Measurements from ENCODE around the gene DOCK1.

DOCK1 gene

DNA sequence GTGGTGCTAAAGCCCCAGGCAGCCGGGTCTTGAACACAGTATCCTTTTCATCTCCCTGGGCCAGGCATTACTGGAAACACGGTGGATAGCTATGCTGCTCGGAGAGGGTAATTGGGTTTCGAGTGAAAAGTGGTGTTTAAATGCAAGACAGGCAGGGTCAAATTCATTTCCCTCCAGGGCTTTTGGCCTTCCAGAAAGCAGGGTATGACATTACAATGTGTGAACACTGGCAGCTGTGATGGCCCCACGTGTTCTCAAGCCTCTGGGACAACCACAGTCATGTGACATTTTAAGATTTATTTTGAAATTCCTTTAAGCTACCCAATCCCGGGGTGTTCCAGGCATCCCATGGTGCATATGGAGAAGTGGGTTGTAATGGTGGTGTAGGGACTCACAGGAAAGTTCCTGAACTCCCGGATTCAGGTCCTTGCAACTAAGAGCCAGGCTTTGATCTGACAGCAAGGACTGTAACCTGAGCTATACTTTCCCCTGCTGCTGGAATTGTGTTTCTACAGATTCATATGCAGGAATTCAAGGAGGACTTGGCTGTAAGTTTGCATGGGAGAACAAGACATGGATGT lies 244.4 kb downstream of the DOCK1 start:
- no peak for FAIRE-seq

DNA sequence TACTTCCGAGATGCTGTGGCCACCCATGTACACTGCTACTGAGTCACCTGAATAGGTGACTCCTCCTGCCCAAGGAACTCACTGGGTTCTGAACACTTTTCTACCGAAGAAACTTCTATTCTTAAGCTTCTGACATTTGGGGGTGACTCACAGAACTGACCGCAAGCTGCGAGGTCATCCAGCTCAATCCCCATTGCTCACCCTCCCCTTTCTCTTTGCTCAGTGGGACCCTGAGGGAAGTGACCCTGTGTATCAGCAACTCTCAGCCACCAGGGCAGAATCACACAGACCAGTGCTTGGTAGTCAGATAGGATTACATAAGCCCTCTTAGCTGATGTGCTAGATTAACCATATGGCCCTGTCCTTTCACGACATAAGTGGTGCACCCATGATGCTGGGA lies 244.9 kb downstream of the DOCK1 start:
- no peak for FAIRE-seq

DNA sequence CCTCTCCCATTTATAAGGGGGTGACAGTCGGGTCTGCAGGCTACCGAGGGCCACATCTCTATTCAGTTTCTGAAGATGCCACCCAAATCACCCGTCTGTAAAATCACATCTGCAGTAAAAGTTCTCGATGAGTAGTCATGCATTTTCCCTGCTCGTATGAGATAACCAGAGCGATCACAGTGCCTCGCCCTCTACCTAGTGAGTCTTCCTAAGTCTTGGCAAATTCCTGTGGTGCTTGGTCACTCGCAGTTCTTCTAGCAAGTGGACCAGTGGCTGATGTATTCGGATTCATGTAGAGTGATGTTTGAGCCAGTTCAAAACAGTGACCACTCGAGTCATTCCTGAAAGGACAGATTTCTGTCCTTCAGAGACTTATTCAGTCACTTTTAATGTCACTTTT lies 246.3 kb downstream of the DOCK1 start:
- FAIRE-seq, result no peak

DNA sequence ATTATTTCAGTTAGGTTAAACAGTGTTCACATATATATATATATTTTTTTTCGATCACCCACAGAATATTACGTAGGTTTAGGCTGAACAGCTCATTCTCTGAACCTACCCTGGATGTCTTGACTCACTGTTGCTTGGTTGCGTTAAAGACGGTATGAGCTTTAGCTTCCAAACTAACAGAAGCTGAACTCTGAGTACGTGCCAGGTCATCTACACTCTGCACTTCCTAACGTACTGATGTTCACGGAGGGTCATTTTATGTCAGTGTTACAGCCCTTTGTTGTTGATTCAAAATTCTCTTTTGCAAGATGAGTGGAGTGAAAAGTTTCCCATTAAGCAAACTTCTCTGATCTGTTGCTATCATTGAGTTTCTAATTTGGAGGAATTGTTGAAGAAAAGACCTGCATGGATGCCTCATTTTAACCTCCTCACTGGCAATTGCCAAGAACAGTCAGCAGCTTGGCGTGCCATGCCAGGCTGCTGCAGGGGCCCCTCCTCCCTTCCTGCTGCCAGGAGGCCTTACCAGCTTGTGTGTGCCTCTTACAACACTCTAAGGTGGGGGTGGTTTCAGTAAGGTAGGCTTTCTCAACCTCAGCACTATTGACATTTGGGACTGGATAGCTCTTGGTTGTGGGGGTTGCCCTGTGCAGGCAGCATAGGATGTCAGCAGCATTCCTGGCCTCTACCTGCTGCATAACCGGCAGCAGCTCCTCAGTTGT lies 246.9 kb downstream of the DOCK1 start:
- FAIRE-seq, result no peak

DNA sequence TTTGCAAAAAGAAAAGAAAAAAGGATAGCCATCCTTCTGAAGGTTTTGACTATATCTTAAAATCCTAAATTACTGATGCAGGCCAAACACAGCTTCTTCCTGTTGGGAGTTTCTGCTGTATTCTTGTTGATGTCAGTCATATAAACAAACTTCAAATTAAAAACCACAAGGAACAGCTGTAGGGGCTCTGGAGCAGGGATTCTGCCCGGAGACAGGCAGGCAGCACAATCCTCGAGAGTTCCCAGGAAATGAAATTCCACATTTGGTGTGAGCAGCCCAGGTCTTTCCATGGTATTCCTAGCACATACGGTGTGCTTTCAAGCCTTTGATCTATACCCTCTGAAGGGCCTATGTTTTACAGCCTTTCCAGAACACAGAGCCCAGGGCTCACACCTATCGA lies 248.0 kb downstream of the DOCK1 start:
- FAIRE-seq, result no peak

DNA sequence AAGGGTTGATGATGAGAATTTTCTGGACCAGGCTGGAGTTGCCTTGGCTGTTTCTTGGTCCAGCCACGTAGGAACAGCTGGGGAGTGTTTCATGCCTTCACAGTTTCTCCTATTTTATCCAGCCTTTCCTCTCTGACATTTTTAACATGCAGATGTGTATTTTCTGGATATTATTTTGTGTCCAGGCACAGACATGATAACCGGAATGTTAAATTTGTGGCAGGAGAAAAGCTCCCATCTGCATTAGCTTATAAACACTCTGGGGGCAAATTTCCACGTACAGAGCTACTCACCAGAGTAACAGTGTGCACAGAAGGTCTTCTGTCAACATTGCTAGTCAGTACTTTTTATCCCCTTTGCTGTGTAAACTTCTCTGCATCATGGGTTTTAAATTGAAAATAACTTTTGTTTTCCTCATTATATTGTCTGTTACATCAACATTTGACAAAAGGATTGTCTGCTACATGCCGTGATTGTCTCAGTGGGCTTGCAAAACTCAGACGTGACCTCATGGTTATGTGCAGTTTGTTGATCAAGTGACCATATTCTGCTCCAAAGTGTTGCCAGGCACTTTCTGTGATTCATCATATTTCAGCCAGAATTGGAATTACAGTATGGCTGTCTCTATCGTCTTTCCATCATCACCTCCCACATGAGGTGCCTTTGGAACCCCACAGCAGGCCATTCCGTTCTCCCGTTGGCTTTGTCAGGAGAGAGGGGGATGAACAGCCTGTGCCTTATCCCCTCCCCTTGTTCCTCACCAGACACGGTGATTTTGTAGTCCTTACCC lies 249.8 kb downstream of the DOCK1 start:
- FAIRE-seq, result no peak

DNA sequence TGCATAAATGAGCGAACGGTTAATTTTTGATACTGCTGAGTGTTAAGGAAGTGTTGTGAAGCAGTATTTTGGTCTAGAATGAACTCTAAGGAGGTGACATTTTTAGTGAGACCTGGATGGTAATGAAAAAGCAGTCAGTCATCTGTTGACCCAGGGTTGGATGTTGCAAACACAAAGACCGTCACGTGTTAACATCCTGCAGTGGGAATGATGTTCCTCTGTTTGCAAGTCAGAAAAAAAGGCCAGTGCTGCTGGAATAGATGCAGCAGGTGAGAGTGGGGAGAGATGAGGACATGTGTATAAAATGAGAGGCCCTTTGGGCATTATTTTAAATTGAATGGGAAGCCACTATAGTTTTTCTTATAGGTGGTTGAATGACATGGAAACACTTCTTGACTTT lies 251.9 kb downstream of the DOCK1 start:
- no peak for FAIRE-seq

DNA sequence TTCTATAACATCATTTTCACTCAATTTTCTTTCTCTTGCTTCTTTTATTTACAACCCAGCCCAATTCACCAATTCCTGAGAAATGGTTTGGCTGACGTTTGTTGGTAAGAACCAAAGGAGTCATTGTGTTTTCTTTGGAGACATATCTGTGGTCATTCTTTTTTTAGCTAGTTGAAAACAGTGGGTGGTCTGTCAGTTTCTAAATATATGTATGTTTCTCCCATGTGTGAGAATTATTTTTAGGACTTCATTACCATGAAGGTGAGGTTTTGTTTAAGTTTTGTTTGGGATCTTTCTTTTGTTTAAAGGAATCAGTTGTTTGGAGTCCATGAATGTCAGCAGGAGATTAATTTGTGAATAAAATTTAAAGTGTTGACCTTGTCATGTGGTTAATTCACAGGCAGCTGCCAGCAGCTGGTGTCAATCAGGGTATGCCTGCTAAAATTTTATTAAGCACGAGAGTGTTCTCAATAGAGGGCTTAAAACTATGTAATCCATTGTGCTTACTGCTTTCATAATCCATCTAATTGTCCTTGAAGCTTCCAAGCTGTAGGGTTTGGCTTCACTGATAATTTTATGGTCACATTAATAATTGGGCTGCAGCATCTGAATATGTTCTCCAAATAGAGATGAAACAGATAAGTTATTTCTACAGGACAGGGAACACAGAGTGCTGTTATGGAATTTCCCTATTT lies 252.4 kb downstream of the DOCK1 start:
- FAIRE-seq, result no peak

DNA sequence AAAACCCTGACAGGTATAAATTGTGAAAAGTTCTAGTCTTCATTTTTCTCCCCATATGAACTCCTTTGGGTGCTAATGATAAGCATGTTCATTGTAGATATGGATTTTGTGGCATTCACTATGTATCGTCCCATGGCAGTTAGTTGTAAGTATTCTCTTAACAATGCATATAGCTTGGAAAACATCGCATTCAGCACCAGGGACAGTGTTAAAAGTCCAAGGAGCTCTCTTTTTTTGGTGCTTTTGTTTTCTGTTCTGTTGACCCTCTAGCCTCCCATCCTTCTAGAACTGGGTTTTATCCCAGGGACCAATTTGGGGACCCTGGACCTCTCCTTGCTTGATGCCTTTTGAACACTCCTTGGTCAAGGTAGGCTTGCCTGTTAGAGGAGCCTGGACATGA lies 253.4 kb downstream of the DOCK1 start:
- no peak for FAIRE-seq

DNA sequence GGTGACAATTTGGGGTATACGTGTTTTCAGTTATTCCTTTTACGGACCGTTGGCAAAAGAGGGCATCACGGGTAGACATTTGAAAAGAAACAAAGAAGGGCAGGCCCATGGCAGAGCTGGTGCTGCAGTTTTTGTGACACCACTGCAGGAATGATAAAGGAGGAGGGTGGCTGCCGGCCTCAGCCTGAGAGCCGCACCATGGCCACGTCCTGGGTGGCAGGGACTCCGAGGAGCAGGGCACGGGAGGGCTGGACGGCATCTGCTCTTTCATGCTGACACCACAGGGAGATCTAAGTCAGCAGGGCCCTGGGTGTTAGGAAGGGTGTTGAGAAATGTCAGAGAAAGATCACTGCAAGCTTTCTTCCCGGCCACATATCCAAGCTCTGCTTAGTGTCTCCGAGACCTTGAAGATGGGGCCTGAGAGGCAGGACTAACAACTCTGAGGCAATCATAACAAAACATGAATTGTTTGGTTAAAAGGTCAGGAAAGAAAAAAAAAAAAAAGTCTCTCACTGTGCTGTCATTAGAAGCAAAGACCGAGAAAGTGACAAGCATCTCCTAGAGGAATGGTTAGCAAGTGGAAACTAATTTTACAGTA lies 254.5 kb downstream of the DOCK1 start:
- no peak for FAIRE-seq

DNA sequence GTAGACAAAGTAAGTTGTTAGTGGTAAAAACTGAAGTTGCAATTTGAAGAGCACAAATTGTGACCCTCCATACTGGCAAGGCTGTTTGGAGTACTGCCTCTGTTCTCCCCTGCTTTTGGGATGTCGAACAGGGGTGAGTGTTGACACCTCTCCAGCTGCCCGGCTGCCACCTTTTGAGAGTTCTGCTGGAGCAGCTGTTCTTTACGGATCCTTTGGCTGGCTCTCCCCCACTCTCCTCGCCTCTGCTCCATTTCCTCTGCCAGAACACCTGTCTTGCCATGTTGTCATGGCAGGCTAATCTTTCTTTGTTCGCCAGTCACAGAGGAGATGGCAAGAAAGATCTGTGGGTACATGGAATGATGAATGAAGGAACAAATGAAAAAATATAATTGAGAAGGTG lies 256.3 kb downstream of the DOCK1 start:
- FAIRE-seq, result no peak

DNA sequence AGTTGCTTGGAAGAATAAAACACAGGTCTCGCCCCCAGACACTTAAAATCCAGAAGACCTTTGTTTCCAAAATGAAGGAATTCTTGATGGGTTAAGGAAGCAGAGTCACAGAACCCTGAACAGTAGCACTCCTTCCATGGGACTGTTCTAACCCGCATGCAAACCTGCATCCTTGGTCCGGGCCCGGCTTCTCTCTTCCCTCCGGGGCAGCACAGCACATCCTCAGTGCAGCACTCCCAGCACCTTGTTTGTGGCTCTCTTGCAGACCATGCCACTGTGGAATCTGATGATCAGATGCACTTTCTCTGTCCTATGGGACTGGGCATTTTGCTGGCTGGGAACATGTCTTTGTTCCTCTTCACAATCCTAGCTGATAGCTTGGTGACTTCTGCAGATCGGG lies 257.6 kb downstream of the DOCK1 start:
- no peak for FAIRE-seq

DNA sequence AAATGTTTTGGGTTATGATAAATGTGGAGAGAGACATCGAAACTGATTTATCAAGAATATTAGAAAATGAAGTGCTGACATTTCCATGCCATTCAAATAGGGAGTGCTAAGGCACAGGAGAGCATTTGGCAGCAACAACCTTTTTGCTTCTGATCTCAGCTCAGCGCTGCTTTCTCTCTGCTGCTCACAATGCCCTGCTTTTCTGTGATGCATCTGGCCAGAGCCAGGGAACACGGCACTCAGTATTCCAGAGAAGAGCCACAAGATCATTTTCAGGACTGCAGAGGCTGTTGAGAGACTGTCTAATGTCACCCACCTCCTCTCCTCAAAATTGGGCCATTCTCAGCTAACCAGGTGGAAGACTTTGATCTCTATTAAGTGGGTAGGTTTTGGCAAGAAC lies 263.0 kb downstream of the DOCK1 start:
- no peak for FAIRE-seq

DNA sequence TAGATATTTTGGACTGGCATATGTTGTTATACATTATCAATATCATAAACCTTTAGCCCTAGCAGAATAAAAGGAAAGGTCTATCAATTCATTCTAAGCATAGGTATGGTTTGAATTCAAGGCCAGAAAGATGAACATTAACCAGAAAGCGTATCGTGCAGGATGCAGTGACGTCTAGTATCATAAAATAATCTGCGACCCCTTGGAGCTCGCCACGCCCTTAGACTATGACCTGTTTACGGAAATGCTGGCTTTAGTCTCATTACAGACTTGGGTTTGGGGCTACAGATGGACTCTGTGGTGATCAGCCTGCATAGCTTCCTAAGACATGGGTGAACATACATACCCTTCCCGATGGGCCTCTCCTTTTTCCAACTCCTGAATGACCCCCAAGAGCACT lies 269.6 kb downstream of the DOCK1 start:
- no peak for FAIRE-seq

DNA sequence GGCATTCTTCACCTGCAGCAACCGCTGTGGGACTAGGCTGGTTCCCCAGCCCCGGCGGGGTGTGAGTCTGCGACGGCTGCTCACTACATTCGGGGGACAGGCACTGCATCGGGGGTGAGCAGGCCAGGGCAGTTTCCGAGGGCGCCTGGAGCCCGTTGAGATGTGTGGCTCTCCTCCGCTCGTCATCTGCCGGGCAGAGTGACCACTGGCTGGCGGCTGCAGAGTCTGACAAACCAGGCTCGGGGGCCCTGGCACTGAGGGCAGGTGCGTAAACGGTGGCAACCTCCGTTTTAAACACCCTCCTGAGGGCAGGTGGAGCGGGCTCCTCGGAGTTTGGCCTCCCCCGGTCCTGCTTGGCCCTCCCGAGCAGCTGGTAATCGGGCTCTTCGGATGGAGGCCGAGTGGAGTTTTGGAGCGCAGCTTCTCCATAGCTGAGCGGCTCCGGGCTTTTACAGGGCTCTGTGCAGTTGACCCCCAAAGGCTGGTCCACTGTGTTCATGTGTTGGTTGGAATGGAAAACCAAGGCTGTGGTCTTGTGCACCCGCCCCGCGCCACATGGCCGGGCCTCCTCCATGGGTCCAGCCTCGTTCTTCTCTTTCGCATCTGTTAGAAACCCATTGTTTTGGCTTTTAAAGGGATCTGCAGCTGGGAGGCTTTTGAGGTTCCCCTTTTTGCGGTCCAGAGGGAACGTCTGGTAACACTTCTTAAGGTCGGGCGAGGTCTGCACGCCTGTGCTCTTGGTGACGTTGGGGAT lies 270.3 kb downstream of the DOCK1 start:
- no peak for FAIRE-seq

DNA sequence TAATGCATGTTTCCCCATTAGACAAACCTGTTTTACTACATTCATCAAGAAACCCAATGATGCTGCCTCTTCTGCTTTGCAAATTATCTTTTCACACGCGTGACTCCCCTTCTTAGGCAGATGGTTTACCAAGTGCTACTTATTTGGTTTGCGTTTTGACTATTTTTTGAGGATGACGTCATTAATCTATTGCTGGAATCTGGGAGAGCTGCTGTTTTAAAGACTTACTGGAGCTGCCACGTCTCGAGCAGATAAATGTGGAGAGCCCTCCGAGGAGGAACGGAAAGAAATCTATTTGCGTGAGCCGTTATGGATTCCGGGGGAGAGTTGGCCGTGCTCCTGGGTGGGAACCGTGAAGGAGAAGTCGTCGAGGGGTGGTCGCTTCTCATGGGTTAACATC lies 271.4 kb downstream of the DOCK1 start:
- no peak for FAIRE-seq

DNA sequence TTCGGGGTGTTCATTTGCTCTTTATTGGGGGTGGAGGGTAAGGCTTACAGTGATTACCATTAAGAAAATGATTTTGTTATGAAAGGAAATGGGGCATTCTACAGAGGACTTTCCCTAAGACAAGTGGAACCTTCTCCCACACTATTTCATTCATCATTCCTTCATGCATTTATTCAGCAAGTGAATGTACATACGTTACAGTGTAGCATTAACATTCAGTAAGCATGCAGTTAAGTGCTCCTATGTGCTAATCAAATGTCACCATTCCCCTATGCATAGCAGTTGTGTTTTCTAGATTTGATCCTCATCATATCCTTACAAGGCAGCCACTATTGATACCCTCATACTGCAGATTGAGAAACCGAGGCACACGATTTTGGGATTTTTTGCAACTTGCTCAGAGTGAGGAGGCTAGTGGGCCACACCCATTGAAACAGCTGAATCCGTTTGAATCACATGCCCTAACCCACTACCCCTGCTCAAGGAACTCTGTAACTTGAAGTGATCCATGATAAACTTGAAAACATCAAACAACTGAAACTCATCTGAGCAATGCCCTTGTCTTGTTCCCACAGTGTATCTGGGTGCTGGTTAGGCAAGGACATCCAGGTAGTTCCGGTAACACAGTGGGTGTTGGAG lies 274.5 kb downstream of the DOCK1 start:
- no peak for FAIRE-seq

DNA sequence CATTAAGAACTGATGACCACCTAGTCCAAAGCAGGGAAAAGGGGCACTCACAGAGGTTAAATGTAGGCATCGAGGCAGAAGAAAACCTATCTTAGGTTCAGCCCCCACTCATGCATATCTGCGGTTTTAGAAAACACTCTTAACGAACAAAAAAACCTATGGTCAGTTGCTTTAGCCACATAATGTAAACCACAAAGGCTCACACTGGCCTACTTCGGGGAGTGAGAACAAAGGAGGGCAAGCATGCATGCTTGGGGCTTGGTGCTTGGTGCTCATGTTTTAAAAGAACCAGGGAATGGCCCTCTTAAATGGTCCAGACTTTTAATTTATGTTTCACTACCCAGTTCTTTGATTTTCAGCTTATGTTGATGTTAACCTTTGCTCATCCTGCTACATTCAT lies 276.9 kb downstream of the DOCK1 start:
- FAIRE-seq, result no peak

DNA sequence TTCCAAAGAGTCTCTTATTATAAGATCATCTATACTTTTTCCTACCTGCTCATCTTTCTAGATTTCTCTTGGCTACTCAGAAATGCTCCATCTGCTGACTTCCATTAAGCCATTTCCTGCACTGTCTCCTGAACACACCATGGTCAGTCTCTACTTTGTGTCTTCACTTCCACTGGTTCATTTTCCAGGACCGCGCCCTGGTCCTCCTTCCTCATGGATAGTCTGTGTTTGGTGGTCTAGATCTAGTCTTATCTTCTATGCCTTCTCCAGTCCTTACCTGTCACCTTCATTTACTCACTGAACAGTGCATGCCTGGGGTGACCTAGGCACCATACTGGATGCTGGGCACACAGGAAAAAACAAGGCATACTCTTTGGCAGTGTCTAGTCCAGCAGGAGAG lies 279.4 kb downstream of the DOCK1 start:
- no peak for FAIRE-seq

DNA sequence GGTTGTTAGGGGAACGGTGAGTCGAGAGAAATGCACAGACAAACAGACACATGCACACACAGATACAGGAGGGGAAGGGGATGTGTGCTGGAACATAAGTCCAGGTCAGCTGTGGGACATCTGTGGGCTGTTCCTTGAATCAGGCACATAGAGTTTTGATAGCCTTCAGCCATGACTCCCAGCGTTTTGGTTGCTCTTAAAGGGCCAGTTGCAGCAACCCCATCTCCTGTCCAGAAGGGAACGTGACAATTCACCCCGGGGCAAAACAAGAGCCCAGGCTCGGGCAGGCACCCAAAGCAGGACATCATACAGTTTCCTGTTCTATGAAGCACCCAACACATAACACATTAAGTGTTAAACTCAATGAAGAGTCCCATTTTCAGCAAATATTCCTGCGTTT lies 281.6 kb downstream of the DOCK1 start:
- FAIRE-seq, result no peak

DNA sequence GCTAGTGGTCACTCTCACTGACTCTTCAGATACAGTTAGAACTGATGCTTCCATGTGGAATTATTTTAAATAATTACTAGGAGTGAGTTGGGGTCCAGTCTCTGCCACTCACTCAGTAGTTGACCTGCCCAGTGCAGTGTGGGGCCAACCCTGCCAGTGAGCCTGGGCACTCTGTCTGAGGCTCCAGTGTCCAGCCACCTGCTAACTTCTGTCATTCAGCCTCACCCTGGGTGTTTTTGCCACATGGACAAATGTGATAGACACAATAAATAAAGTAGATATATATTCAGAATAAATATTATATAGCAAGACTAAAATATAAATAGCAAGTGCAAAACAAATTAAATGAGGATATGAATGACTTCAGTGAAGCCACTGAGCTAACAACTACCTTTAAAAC lies 284.0 kb downstream of the DOCK1 start:
- no peak for FAIRE-seq

DNA sequence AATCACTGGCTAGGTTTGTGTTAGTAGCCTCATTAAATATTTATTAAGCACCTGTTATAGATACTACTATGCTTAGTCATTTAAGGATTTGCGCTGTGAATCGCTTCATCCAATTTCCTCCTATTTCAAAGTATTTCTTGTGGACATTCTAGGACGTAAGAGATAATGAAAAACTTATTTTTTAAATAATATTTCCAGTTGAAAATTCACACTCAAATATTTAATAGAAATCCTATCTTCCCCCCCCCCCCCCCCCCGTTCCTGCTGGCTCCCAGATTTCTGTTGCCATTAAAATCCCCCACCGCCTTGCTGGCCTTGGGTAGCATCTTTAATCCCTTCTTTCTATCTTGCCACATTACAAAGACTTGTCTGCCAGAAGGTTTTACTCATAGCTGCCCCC lies 285.2 kb downstream of the DOCK1 start:
- no peak for FAIRE-seq

All from islet of Langerhans (tissue), 1 donor.